GM21360 (cell line): ENCODE results near the gene HESX1.

Experiments
- ATAC-seq: cut with Tn5 transposase; IDR thresholded peaks from one replicate; pipeline ENCODE4 v1.9.1; 2021; ENCODE audit warnings: mild to moderate bottlenecking, moderate library complexity; ENCODE audit not compliant: unreplicated experiment

Gene HESX1

DNA sequence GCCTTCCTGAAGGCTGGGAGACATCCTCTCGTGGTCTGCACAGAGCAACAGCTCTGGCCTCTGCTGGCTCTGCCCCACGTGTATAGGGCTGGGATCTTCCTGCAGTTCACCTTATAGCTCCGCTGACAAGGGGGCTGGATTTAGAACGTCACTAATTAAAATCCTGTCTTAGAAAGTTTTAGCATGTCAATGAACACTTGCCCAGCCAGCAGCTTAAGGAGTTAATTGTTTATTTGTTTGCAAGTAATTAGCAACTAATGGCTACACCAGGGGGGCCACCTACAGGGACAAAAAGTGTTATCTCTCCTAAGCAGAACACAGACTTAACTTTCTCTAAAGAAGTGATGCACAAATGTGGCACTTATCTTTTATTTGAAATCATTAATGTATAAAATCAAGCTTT, at the start of gene HESX1:
HESX1 (minus strand) TSS at position 84 of the 403 bp plus-strand sequence; CDS start at position 24, 60 bp downstream.
- ATAC-seq: no peak

DNA sequence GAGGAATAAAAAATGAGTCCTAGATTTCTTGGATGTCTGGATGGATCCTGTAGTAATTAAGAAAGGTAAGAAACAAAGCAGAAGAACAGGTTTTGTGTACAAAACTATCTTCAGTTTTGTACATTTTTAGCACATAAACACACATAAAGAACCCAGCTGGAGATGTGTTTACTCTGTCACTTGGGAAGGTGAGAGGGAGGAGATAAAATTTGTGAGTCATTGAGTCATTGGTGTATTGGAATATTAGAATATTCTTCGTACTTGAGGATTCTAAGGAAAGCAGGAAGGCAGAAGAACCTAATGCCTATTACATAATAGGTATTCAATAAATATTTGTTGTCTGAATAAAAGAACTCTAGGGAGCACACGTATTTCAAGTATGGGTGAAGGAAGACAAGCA, 45.2 kb upstream of the HESX1 start:
- ATAC-seq: no peak

DNA sequence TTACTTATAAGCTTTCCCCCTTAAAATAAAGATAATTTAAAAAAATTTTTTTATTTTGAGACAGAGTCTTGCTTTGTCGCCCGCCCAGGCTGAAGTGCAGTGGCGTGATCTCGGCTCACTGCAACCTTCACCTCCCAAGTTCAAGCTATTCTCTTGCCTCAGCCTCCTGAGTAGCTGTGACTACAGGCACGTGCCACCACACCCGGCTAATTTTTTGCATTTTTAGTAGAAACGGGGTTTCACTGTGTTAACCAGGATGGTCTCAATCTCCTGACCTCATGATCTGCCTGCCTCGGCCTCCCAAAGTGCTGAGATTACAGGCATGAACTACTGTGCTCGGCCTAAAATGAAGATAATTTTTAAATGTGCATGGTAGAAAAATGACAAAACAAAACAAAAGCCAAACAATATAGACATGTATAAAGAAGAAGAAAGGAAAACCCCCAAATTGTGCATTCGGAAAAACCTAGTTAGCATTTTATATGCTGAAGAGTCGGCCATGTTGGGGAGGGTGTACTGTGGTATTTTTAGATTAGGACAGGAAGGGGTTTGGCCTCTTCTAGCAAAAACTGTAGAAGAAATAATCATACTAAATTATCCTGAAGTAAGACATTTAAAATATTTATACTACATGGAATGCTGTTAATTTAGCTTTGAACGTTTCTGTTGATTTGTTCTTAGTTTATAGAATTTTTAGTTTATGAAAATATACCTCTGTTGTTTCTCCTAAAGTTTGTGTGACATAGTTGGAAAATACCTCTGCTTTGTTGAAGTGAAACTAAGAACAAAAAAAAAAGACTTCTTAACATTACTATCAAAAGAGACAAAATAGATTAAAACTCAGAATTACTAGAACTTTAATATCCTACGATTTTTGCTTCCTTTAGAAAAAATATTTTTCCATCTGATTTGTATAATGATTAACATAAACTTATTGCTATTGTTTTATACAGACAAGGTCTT, 35.1 kb upstream of the HESX1 start:
- peak; percentile 60 for ATAC-seq

DNA sequence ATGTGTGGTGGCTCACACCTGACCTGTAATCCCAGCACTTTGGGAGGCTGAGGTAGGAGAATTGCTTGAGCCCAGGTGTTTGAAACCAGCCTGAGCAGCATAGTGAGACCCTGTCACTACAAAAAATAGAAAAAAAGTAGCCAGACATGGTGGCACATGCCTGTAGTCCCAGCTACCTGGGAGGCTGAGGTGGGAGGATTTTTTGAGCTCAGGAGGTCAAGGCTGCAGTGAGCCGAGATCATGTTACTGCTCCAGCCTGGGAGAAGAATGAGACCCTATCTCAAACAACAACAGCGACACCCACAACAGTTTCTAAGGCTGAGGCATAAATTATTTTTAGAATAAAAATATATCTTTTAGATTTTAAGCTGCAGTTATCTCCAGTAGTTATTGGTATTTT, 34.0 kb upstream of the HESX1 start:
- ATAC-seq: no peak

DNA sequence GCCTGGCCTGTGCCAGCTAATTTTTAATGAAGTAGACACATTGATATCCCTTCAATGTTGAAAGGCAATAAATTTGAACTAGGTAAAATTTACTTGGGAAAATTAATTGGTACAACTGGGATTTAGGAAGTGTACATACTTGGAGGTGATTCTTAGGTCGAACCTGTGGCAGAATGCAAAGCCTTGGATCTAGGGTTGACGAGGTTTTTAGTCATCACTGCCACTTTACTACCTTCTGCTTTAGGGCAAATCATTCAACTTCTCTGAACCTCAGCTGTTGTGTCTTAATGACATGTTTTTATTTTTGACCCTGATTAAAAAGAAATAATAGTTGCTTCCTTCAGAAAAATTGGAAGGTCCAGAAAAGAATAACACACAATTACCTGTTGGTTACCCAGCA, 30.2 kb upstream of the HESX1 start:
- ATAC-seq: no peak

DNA sequence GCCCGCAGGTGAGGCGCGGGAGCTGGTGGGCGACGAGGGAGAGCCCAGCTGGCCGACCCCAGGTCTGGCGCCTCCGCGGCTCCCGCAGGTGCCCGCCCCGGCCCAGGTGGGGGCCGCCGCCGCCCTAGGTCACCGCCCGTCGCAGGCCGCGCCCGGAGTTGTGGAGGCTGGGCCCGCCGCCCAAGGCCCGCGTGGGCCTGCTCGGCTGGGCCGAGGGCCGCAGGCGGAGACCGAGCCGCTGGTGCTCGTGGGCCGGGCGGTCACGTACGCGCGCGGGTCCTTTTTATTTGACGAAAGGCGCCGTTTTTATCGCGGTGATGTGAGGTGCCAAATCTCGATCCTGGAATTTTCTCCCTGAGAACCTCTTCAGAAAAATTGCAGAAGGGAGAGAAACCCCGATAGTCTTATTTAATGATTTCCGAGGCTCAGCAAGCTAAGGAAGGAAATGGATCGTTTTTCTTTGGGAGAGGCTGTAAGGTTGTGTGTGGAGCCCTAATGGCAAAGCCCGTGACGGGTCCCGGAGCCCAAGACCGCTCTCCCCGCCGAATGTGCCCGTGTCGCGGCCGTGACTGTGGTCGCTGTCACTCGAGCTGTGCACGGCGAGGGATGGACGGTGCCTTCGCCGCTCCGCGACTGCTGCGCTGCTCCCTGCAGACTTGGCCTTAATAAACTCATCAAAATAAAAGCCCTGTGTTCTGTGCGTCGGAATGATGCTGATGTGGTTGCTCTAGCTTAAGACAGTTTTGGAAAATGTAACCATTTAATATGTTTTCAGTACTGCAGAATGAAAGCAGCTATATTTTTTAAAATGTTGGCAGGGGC, 28.4 kb upstream of the HESX1 start:
- ATAC-seq: peak; percentile 33

DNA sequence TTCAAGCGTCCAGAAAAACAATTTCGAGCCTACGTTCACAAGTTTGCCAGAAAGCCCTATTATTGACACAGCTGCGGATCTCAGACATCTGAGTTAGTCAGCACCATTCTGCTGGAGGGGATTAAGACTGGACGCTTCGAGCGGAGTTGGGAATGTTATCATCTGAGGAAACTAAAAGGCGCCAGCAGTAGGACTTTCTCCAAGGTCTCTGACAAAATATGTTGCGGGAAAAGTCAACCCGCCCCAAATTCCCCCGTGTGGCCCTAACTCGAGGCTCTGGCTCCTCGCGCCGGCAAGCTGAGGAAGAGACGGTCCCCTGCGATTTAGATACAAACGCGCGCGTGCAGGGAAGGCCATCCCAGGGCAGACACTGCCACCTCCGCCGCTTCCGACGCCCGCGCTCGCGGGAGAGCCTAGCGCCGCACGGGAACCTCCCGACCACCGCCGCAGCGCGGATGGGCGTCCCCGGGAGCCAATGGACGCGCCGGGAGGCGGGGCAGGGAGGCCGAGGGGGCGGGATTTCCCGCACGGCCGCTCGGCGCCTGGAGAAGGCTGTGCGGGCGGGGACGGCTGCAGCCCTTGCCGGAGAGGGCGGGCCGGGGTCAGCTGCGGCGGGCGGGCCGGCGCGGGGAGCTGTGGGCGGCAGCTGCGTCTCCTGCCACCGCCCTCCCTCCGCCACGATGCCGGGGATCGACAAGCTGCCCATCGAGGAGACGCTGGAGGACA, 27.6 kb upstream of the HESX1 start, which contains the start of gene APPL1:
APPL1 (plus strand) TSS at position 526 of the 726 bp plus-strand sequence; CDS start at position 681, 155 bp downstream.
- peak; percentile 86 for ATAC-seq

DNA sequence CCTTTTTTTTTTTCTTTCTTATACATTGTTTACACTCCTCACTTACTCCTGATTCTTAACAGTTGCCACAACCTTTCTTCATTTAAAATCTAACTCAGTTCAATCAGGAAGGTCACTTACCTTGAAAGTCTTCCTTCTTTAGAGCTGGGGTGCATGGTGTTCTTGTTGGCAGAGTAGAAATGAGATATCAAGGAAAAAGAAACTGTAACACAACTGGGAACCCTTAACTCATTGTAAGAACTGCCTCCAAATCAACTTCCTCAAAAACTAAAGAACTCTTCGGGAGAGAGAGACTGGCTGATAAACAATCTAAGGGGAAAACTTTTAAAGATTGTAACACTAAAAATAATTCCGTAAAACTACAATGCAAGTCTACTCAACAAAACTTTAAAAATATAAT, 26.4 kb upstream of the HESX1 start:
- no peak for ATAC-seq

DNA sequence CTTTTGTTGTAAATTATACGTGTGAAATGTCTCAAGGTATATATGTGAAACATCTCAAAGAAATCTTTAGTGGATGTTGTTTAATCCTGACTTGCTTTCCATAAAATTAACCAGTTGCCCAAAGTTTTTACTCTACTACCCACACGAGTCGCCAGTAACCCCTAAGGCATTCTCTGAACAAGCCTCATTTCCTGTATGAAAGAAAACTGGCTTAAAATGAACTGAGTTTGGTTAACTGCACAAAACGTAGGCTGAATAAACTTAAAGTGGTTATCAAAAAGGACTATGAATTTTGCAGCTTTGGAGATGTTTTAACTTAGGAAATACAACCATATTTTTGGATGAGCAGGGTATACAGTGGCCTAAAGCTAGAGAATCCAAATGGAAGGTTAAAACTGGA, 25.1 kb upstream of the HESX1 start:
- no peak for ATAC-seq

DNA sequence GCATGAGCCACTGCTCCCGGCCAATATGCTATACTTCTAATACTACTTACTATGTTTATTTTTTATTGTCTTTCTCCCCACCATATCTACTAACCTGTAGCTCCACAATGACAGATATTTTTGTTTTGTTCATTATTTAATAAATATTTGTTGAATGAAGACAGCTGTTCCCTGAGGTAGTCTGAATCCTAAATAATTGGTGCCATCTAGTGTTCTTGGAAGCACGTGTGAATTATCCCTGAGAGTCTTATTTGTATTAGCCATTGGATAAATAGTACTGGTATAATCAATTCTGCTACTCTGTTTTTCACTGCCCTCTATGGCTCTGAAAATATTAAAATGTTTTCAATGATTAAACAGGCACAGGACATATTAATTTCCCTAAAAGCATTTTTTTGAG, 22.1 kb upstream of the HESX1 start:
- no peak for ATAC-seq

DNA sequence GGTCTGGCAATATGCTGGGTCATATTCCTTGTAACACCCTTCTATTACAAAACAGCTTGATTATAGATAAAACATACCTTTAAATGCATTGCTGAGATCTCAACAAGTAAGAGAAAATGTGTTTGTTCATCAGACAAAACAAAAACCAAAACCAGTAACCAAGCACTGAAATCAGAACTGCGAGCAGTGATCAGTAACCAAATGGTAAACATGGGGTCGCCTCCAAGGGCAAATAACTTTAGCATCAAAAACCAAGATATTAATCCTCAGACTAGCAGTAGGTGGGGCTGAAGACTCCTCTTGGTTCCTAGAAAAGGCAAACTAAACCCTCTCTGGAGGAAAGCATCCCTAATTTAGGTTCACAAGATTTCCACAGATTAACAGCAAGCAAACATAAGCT, 6.6 kb upstream of the HESX1 start:
- ATAC-seq: no peak

DNA sequence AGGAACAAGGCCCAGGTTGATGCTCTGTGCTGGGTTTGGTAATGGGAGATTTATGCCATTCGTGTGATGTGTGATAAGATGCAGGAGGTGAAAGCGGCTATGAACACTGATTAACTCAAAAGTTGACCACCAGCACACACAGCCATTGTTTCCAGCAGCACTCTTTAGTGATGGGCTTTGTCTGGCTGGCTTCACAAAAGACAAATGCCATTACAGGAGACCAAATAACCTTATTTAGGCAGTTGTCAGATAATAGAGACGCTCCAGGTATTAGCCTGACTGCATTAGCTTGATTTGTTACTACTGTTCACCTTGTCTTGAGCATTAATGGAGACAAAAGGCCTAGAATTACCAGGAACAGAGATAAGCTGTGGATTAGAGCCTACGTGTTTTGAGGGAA, 5.1 kb downstream of the HESX1 start:
- ATAC-seq: no peak

DNA sequence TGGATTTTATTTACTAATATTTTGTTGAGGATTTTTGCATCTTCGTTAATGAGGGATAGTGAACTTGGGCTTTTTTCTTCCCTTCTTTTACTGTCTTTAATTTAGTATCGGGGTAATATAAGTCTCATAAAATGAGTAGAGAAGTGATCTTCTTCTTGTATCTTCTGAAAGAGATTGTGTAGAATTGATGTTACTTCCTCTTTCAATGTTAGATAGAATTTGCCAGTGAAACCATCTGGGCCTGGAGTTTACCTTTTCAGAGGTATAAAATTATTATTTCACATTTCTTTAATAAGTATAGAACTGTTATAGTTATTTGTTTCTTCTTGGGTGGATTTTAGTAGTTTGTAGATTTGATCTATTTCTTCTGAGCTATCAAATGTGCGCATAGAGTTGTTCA, 7.8 kb downstream of the HESX1 start:
- no peak for ATAC-seq

DNA sequence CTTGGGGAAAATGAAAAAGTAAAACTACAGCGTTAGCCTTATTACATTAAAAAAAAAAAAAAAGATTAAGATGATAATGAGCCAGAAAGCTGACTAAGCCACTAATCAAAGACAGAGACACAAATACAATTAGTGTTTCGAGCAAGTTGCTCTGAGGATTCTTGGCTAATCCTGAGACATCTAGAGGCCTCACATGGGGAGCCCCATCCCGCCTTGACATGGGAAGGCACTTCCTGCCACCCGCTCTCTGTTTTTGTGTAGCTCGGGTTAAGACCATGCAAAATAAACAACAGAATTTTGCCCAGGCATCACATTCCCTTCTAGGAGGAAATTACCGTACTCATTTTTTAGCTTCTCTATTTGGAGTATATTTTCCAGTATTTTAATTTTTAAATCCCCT, 15.3 kb downstream of the HESX1 start:
- ATAC-seq: no peak

DNA sequence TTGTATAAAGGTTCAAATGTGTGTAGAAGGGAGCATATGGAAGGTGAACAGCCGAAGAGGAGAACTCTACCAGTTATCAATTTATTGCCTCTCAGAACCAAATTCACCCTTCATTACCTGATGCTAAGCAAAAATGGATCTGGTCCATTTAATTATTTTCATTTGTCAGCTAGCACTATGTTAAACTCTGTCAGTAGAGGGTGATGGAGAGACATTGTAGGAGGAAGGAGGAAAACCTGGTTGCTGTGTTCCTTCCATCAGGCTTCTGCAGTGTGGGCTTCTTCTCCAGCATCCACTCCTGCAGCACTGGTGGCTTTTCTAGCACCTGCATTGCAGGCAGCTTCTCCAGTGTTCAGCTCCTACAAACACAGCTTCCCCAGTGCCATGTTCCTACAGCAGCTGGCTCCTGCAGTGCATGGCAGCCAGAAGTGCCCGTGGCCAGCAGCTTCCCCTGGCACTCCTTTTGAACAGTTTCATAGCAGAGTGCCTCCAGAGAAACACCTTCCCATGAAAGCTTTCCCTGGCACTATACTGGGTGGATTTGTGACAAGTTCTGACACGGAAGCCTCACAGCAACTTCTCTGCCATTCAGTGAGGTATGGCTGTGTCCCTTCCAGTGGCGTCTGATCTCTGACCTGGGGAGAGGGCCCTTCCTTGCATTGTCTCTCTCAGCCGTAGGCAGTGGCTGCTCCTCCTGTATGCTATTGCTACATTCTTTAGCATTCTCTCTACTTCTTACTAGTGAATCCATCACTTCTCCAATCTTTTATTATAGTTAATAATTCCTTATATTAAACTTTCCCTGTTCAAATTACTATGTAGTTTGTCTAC, 20.0 kb downstream of the HESX1 start:
- ATAC-seq: no peak

DNA sequence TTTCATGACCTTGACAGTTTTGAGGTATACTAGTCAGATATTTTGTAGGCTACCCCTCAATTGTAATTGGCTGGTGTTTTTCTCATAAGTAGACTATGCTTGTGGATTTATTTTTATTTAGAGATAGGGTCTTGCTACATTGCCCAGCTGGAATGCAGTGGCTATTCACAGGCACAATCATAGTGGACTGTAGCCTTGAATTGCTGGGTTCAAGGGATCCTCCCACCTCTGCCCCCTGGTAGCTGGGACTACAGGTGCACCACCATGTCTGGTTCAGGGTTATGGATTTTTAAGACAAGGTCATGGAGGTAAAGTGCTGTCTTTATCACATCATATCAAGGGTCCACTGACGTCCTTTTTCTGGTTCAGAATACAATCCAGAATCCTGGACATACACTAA, 23.7 kb downstream of the HESX1 start:
- no peak for ATAC-seq

DNA sequence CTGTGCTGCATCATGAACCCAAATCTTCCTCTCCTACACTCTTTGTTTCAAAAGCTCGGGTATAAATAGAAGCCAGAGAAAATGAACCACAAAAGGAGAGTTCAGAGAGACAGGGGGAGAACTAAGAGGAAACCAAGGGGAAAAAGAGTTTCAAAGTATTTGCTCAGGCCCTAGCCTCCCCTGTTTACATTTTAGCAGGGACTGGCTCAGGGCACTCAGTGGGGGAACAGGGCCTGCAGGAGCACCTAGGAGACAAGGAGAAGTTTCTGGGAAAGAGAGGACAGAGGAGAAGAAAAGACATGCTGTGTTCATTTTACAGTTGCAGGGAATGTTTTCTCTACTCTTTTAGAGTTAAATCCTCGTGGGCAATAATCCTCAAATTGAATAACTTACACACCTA, 26.1 kb downstream of the HESX1 start:
- ATAC-seq: no peak

DNA sequence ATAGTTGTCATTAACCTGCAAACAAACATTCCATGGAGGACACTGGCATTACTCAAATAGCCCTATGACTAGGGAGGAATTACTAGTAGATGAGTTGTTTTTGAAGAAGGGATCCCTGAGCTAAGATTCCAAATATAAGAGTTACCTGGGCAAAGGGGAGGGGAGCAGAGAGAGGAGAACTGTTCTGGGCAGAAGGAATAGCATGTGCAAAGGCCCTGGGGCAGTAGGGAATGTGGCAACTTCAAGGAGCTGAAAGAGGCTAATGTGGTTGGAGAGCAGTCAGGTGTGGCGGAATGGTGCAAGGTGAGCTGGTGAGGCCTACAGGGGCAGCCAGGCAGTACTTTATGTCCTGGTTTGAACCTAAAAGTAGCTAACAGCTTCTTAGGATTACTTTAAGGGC, 28.8 kb downstream of the HESX1 start:
- ATAC-seq: no peak

DNA sequence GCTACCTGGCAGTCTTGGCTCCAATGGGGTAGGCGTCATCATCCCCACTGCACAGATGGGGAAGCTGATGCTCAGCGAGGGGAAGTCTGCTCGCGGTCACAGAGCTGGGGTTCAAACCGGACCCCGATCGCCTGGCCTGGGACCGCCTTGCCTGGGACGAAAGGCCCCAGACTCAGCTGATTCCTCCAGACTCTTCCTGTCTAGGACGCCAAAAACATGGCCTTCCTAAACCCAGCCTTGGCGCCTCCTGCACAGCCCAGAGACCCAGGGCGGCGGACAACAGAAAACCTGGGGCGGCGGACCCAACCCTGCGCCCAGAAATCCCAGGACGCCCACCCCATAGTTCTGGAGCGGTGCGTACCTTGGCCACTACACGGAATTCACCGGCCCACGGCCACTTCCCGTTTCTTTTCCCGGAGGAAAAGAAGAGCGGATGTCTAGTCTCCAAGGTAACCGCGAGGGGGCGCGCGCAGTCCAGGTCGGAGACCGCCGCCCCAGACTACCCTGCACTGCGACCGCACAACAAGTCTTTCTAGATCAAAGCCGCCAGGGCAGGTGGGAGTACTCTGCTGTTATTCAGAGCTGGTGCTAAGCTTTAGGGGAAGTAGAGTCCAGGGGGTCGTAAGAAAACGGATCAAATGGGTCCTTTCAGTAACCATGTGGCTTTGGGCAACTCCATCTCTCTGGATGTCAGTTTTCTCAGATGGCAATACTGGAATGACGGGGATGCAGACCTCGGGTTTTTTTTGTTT, 29.7 kb downstream of the HESX1 start:
- peak; percentile 61 for ATAC-seq

DNA sequence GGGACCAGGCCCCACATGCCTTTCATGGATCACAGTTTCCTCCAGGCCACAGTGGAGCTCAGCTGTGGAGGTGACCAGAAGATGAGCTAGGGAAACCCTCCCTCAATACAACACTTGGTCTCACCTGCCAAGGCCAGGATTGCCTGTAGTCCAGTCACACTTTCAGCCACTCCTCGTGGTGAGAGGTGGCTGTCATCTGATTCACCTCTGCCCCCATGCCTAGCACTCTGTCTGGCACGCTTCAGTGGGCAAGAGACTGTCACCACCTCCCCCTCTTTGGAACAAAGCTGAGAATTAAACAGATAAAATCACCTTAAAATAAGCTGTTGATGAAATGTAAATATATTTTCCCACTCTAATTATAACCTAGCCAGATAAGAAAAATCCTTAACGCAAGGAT, 30.7 kb downstream of the HESX1 start:
- no peak for ATAC-seq
